GM10266 (cell line): Measurements from ENCODE around the gene OTOGL.

Experiments
- DNase-seq: peaks from one replicate; pipeline ENCODE4 v3.0.0; 2012; ENCODE audit errors: extremely low spot score
- TF ChIP-seq, protein P1 (sequence below): IDR thresholded peaks from 2 replicates; pipeline ENCODE4 v1.5.1; 2012; ENCODE audit warnings: mild to moderate bottlenecking, low read depth; ENCODE audit not compliant: control insufficient read depth, insufficient read depth; ENCODE audit errors: missing control alignments

OTOGL gene

DNA sequence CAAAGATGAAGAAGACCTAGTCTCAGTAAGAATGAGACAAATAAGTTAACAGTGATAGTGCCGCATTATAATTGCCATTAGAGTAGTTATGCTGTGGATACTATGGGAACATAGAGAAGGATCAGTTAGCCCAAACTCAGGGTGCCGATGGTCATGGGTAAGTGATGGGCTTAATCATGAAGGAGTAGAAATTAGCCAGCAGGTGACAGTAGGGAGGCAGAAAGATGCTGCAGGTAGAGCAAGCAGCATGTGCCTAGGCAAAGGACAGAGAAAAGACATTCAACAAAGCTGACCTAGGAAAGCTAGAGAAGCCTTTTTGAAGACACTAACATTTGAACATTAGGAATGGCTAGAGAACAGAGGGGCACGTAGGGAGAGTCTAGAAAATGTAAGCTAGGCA, 314.1 kb downstream of the OTOGL start:
- TF ChIP-seq, protein P1, sequence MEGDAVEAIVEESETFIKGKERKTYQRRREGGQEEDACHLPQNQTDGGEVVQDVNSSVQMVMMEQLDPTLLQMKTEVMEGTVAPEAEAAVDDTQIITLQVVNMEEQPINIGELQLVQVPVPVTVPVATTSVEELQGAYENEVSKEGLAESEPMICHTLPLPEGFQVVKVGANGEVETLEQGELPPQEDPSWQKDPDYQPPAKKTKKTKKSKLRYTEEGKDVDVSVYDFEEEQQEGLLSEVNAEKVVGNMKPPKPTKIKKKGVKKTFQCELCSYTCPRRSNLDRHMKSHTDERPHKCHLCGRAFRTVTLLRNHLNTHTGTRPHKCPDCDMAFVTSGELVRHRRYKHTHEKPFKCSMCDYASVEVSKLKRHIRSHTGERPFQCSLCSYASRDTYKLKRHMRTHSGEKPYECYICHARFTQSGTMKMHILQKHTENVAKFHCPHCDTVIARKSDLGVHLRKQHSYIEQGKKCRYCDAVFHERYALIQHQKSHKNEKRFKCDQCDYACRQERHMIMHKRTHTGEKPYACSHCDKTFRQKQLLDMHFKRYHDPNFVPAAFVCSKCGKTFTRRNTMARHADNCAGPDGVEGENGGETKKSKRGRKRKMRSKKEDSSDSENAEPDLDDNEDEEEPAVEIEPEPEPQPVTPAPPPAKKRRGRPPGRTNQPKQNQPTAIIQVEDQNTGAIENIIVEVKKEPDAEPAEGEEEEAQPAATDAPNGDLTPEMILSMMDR, result no peak
- DNase-seq, result no peak

DNA sequence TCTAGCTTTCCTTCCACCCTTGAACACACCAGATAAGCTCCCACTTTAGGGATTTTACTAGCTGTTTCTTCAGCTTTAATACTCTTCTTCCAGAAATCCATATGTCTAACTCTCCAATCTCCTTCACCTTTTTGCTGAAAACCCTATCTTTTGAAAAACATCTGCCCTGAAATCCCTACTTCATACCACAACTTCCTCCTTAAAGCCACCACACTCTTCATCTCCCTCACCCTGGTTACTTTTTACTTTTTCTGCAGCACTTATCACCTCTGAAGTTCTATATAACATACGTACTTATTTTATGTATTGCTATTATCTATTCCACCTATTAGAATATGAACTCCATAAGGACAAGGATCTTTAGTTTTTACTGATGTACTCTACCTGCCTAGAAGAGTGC, 316.1 kb downstream of the OTOGL start:
- TF ChIP-seq, protein P1, result no peak
- no peak for DNase-seq

DNA sequence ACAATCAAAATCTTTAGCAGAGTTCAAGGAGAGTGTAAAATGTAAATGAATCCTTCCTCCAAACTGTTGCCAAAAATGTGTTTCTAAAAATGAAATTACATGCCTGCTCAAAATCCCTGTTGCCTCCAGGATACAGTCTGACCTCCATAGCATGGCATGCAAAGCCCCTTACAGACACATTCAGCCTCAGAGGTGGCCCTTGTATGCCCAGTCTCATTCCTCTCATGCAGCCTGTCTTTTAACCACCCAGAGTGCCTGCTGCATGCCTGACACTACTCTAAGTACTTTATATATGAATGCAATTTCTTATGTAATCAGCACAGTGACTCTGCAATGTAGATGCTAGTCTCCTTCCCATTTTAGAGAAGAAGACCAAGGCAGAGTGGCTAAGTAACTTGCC, 320.3 kb downstream of the OTOGL start:
- TF ChIP-seq, protein P1, result no peak
- no peak for DNase-seq

DNA sequence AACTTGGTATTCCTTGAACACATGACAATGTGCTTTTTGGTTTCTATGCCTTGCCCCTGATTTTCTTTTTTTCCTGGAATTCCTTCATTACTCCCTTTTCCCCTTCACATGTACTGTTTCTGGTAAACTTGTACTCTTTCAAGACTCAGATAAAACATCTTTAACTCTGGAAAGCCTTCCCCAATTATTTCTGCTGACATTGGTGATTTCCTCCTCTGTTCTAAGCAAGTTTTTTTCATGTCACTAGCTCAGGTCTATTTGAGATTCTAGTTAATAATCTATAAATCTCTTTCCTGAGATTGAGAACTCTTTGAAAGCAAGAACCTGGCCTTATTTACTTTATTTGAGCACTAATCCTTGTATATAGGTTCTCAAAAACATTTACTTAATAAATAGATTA, 320.7 kb downstream of the OTOGL start:
- no peak for DNase-seq
- TF ChIP-seq, protein P1, result no peak

DNA sequence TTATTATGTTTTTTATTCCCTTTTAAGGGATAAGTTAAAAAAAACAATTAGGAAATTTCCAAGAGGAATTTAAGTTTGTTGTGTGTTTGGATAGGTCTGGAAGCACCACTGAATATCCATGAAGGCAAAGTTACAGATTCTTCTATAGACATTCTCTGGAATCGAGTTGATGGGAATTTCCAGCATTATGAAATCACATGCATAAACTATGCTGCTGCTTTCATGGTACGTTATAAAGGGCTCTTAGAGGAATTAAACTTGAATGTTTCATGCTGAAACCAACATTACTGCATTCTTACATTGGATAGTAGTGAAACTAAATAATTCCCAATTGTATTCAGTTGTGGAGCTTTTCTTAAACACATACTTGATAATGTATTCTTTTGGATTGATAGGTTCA, 323.2 kb downstream of the OTOGL start:
- DNase-seq, result no peak
- TF ChIP-seq, protein P1, result no peak
